ENCODE measurements around the gene MCCD1.

- TF ChIP-seq PRDM15 (CRISPR knock-in tag; IDR thresholded peaks at IDR 0.05) (no peak), CTCF (IDR thresholded peaks at IDR 0.05) (no peak), CREM (CRISPR knock-in tag; IDR thresholded peaks at IDR 0.05) (no peak), ETV6 (CRISPR knock-in tag; IDR thresholded peaks at IDR 0.05) (no peak), USF2 (CRISPR knock-in tag; IDR thresholded peaks at IDR 0.05) (no peak), E2F5 (CRISPR knock-in tag; IDR thresholded peaks at IDR 0.05) (no peak), RELA (CRISPR knock-in tag; IDR thresholded peaks at IDR 0.05; ENCODE audit: borderline replicate concordance) (no peak), CREB1 (CRISPR knock-in tag; IDR thresholded peaks at IDR 0.05) (no peak)
These were observed 48.7 kb upstream of the MCCD1 start for GRCh38 chr6:31479933-31480535.
